HepG2 (cell line): ENCODE measurements around the gene RNGTT.

ENCODE experiments used
- EZH2 ChIP-seq: conservative IDR thresholded peaks from 2 replicates; pipeline ENCODE4 v1.6.1; 2012; ENCODE audit warnings: mild to moderate bottlenecking, low read depth, low read length, moderate library complexity
- FOXP1 ChIP-seq, 2 experiments: fragments of 450-650 bp in 1 of 2; IDR thresholded peaks; 2 replicates each; pipeline ENCODE4 v1.6.1; 2017 to 2018; ENCODE audit warnings: antibody characterized with exemption in 1 of 2
- SRF ChIP-seq: IDR thresholded peaks from 2 replicates; pipeline ENCODE4 v1.6.1; 2011; ENCODE audit warnings: mild to moderate bottlenecking, low read depth, low read length, moderate library complexity
- TRIM24 ChIP-seq: sonication (generic); formaldehyde crosslinking; IDR thresholded peaks from 2 replicates; pipeline ENCODE4 v1.8.0; 2022; ENCODE audit warnings: mild to moderate bottlenecking, missing genetic modification reagents
- ZNF660 ChIP-seq: sonication (generic); formaldehyde crosslinking; IDR thresholded peaks from 2 replicates; pipeline ENCODE4 v1.5.1; 2020; ENCODE audit warnings: mild to moderate bottlenecking, low read depth, missing genetic modification reagents, borderline replicate concordance

- no peak for TF ChIP-seq TRIM24 (CRISPR knock-in tag)
- TF ChIP-seq EZH2 = no peak
- no peak for TF ChIP-seq ZNF660 (CRISPR knock-in tag)
- TF ChIP-seq SRF = no peak
- no peak for TF ChIP-seq FOXP1 (IDR thresholded peaks at IDR 0.05)
- TF ChIP-seq FOXP1 (CRISPR knock-in tag; IDR thresholded peaks at IDR 0.05) = no peak
Measured at GRCh38 chr6:88807622-88808021, 155.8 kb downstream of the RNGTT start.
